GM18507 (cell line): ENCODE results near the gene ARMS2.

Experiments
- DNase-seq: peaks from one replicate; pipeline ENCODE4 v3.0.0; 2011; ENCODE audit warnings: low read depth; ENCODE audit not compliant: insufficient read length; ENCODE audit errors: extremely low spot score
- FAIRE-seq: peaks from 2 replicates; lab custom pipeline; 2011; peaks lifted over from hg19 to GRCh38; lab: Jason Lieb, UNC

Gene ARMS2

GRCh38 chr10:122490786-122491680, 36.6 kb downstream of the ARMS2 start:
- DNase-seq, result no peak
- no peak for FAIRE-seq

- FAIRE-seq (no peak), DNase-seq (no peak)
Measured at GRCh38 chr10:122492006-122492405, 37.6 kb downstream of the ARMS2 start.

- FAIRE-seq, result no peak
- no peak for DNase-seq
Measured at GRCh38 chr10:122492999-122493481, 38.6 kb downstream of the ARMS2 start.

- no peak for FAIRE-seq
- no peak for DNase-seq
Measured at GRCh38 chr10:122493761-122494160, 39.3 kb downstream of the ARMS2 start.

- DNase-seq (no peak), FAIRE-seq (no peak)
Measured at GRCh38 chr10:122494173-122494820, 39.8 kb downstream of the ARMS2 start.

GRCh38 chr10:122494833-122495232, 40.4 kb downstream of the ARMS2 start:
- no peak for FAIRE-seq
- DNase-seq, result no peak

- FAIRE-seq (no peak), DNase-seq (no peak)
Measured at GRCh38 chr10:122495406-122496340, 41.2 kb downstream of the ARMS2 start.

GRCh38 chr10:122497241-122497640, 42.8 kb downstream of the ARMS2 start:
- no peak for DNase-seq
- FAIRE-seq, result no peak

GRCh38 chr10:122498521-122498920, 44.1 kb downstream of the ARMS2 start:
- DNase-seq (no peak), FAIRE-seq (no peak)

- no peak for DNase-seq
- FAIRE-seq, result no peak
Measured at GRCh38 chr10:122499012-122499411, 44.6 kb downstream of the ARMS2 start.

GRCh38 chr10:122499491-122499941, 45.1 kb downstream of the ARMS2 start:
- no peak for DNase-seq
- no peak for FAIRE-seq

- DNase-seq (no peak), FAIRE-seq (no peak)
Measured at GRCh38 chr10:122500194-122500593, 45.7 kb downstream of the ARMS2 start.

GRCh38 chr10:122500726-122501125, 46.3 kb downstream of the ARMS2 start:
- DNase-seq (no peak), FAIRE-seq (no peak)

- no peak for FAIRE-seq
- no peak for DNase-seq
Measured at GRCh38 chr10:122503012-122503411, 48.6 kb downstream of the ARMS2 start.

- DNase-seq (no peak), FAIRE-seq (no peak)
Measured at GRCh38 chr10:122503886-122504609, 49.6 kb downstream of the ARMS2 start.

GRCh38 chr10:122504610-122504950, 50.1 kb downstream of the ARMS2 start:
- no peak for DNase-seq

GRCh38 chr10:122505011-122505410, 50.6 kb downstream of the ARMS2 start:
- no peak for DNase-seq
- FAIRE-seq, result no peak

More at GRCh38 chr10:122504610-122504950, 50.1 kb downstream of the ARMS2 start:
- no peak for FAIRE-seq

- DNase-seq, result no peak
- FAIRE-seq, result no peak
Measured at GRCh38 chr10:122505885-122506645, 51.6 kb downstream of the ARMS2 start.
